Measurements from ENCODE around the gene HOXA5.

Gene HOXA5

DNA sequence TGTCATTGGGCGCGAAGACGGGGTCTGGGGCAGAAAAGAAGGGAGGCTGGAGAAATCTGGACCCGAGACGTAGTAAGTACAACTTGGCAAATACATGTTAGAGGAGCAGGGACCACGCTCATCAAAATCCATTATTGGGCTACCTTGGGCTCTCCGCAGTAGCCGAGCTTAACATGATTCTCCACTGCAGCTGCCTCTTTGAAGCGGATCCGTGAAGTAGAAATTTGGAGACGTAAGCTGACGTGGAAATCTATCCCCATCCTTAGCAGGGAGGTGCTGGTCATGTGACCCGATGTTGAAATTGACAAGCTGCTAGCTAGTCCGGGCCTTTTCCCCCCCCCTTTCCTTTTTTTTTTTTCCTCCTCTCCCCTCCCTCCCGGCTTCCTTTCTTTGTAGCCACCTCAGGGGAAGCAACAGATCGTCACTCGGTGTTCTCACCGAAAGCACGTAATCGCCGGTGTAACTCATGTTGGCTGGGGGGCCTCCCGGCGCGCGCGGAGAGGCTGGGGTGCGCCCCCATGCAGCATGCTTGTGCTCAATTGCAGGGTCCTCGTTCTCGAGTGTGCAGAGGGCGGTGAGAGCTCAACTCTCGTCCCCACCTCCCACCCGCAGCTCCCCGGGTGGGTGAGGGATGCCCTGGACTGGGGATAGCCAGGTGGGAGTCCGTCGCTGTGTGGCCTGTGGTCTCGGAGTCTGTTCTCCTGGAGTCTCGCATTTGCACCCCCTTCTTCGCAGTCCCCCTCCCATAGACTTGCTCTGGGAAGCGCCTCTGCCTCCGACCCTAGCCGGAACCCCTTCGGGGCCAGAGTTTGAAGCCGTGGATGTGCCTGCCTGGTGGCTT, 41.8 kb upstream of the HOXA5 start, which contains the start of gene HOXA11:
Gene HOXA11, minus strand, starts transcription at position 220 of the 841 bp plus-strand sequence. Its CDS starts 88 bp downstream, at position 132.
- peak; percentile 77 for DNase-seq (ENCODE audit: low read depth)
- TF ChIP-seq, protein P1, sequence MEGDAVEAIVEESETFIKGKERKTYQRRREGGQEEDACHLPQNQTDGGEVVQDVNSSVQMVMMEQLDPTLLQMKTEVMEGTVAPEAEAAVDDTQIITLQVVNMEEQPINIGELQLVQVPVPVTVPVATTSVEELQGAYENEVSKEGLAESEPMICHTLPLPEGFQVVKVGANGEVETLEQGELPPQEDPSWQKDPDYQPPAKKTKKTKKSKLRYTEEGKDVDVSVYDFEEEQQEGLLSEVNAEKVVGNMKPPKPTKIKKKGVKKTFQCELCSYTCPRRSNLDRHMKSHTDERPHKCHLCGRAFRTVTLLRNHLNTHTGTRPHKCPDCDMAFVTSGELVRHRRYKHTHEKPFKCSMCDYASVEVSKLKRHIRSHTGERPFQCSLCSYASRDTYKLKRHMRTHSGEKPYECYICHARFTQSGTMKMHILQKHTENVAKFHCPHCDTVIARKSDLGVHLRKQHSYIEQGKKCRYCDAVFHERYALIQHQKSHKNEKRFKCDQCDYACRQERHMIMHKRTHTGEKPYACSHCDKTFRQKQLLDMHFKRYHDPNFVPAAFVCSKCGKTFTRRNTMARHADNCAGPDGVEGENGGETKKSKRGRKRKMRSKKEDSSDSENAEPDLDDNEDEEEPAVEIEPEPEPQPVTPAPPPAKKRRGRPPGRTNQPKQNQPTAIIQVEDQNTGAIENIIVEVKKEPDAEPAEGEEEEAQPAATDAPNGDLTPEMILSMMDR (conservative IDR thresholded peaks at IDR 0.05; ENCODE audit: control insufficient read depth, insufficient read depth, low read depth, low read length), result no peak
- peak within 1 kb of the TSS; percentile 53 for H3K4me3 ChIP-seq (ENCODE audit: control insufficient read depth, low read depth, low read length)

DNA sequence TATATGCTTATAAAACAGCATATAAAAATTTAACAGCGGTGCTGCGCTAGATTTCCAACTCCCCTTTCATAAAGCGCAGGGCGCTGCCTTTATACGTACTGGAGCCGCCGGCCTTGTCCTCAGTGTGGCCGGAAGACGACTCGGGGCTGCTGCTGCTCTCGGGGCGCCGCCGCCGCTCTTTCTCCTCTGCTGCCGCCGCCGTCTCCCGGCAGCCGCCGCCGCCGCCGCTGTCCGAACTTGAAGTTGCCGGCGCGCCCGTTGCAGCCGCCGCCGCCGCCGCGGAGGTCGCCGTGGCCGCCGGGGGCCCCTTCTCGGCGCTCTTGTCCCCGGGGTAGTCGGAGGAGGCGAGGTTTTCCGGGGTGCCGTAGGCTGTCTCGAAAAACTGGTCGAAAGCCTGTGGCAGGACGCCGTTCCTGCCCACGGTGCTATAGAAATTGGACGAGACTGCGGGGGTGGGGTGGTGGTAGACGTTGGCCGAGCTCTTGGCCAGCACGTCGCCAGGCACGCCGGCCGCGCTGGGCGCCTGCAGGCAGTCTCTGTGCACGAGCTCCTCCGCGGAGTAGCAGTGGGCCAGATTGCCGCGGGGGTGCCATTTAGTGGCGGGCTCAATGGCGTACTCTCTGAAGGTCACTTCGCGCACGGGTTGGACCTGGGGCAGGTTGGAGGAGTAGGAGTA, 41.0 kb upstream of the HOXA5 start:
- peak overlapping the region; percentile 53 for H3K4me3 ChIP-seq (ENCODE audit: control insufficient read depth, low read depth, low read length)
- peak; percentile 44 for DNase-seq (ENCODE audit: low read depth)
- TF ChIP-seq, protein P1 (conservative IDR thresholded peaks at IDR 0.05; ENCODE audit: control insufficient read depth, insufficient read depth, low read depth, low read length), result no peak

DNA sequence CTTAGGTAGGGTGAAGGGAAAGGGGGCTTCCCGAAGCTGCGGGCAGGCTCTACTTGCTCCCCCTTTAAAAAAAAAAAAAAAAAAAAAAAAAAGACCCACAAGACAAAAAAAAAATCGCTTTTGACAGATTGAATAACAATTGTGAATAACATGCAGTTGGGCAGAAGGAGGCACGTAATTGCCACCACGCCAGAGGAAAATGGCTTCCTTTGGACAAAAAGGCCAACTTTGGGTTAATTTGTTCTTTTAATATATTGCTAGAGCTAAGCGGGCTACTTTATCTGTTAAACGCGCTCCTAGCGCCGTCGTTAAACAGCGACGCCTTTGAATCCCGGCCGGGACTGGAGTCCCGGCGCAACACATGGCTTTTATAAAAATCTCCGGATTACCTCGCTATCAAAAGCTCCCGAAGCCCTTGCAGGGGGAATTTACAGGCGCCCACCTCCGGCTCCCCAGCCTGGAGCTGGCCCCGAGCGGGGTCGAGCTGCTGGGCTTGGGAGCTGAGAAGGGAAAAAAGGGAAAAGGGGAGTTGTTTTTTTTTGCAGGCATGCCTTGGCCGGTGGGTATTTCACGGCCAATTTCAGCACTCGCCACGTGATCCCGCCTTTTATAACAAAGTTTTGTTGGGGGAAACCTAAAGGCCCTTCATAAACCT, 40.3 kb upstream of the HOXA5 start:
- TF ChIP-seq, protein P1 (conservative IDR thresholded peaks at IDR 0.05; ENCODE audit: control insufficient read depth, insufficient read depth, low read depth, low read length), result no peak
- peak; percentile 38 for DNase-seq (ENCODE audit: low read depth)
- H3K4me3 ChIP-seq (ENCODE audit: control insufficient read depth, low read depth, low read length), result peak overlapping the region; percentile 53

DNA sequence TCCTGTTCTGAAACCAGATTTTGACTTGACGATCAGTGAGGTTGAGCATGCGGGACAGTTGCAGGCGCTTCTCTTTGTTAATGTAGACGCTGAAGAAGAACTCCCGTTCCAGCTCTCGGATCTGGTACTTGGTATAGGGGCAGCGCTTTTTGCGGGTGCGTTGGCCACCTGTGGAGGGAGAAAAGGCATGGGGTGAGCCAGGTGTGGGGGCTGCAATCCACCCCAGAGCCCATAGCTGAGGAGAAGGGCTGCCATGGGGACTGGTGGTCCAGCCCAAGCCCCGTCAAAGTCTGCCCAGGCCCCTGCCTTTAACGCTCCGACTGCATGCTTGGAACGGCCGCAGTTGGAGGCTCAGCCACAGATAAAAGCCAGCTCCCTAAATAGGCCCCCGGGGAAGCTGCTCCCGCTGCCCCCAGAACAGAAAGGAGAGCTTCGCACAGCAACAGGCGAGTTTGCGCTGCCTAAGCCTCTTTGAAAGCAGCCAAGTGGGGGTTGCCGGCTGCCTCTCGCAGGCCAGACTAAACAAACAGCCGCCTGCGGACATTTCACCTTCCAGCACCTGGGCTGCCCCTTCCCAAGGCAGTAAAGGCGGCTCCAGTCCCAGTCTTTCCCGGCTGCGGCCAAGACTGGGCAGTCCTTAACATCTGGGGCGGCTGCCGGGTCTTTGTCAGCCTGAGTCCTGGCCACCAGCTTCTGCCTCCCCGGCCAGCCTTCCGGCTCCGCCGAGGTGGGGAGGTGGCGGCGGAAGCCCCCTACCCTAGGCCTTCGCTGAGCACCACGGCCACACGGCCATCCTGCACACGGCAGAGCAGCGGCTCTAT, 39.6 kb upstream of the HOXA5 start:
- H3K4me3 ChIP-seq (ENCODE audit: control insufficient read depth, low read depth, low read length), result peak overlapping the region; percentile 53
- TF ChIP-seq, protein P1 (conservative IDR thresholded peaks at IDR 0.05; ENCODE audit: control insufficient read depth, insufficient read depth, low read depth, low read length), result no peak
- no peak for DNase-seq (ENCODE audit: low read depth)

DNA sequence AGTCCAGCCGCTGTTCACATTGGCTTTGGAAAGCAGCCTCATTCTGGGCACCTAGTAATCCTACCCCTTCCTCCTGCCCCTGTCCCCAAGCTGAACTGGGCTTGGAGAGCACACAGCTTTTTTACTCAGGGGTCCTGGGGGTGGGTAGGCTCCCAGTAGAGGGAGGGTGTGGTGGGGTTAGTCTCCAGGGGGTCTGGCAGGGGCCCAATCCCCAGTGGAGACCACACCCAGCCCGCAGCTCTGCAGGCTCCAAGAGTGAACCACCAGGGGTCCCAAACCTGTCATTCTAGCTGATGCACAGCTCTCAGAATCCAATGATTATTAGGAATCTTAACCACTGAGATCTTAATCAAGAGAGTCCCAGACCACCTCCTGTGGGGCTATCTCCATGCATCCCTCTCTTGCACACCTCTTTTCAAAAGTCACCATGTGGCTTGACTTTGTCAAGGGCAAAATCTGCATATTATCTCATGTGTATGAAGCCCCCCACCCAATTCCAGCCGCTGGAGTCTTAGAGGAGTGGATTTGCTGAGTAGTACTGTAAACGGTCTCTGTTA, 38.9 kb upstream of the HOXA5 start:
- no peak overlapping the region for H3K4me3 ChIP-seq (ENCODE audit: control insufficient read depth, low read depth, low read length)
- no peak for DNase-seq (ENCODE audit: low read depth)
- TF ChIP-seq, protein P1 (conservative IDR thresholded peaks at IDR 0.05; ENCODE audit: control insufficient read depth, insufficient read depth, low read depth, low read length), result no peak

All from fibroblast of mammary gland (primary cell).